Adrenal gland (tissue), 12 donors: ENCODE measurements around the gene TNIP2. TPM values are rescaled to one million over a fixed set of nuclear protein-coding genes. Genes with fewer than 3 reads are reported as not detected.
"Not testable (repeated sequence)": the region's sequence is repeated elsewhere in the genome, so short reads cannot be mapped to it uniquely, and the experiment has no call there.

Source experiments
- DNase-seq, 7 donors: peaks; one replicate each; pipeline ENCODE4 v3.0.0-alpha.2; 2019 to 2020
- H3K27ac ChIP-seq, 5 donors: fragments of 200-600 bp; sonication (generic) in 4 of 5; 1 replicate in 3 of 5; 2 replicates in 2 of 5; pipeline versions ENCODE4 v1.5.1 to v1.8.0; 2016 to 2020; ENCODE audit warnings: mild to moderate bottlenecking in 1 of 5
- H3K27me3 ChIP-seq: fragments of 200-600 bp; 2 replicates; pipeline ENCODE4 v1.8.0; 2021
- H3K36me3 ChIP-seq, 2 donors: fragments of 200-600 bp; replicated peaks in 1 of 2; 1 replicate in 1 of 2; 2 replicates in 1 of 2; pipeline versions ENCODE4 v1.5.1 to v1.8.0; 2018 to 2022
- H3K4me1 ChIP-seq, 2 donors: fragments of 200-600 bp; replicated peaks in 1 of 2; 1 replicate in 1 of 2; 2 replicates in 1 of 2; pipeline versions ENCODE4 v1.5.1 to v1.8.0; 2018 to 2021
- H3K4me3 ChIP-seq, 4 donors: fragments of 200-600 bp; sonication (generic) in 3 of 4; one replicate each; pipeline ENCODE4 v1.5.1; 2016 to 2018
- H3K9me3 ChIP-seq, 3 donors: fragments of 200-600 bp; sonication (generic) in 1 of 3; replicated peaks in 1 of 3; 1 replicate in 2 of 3; 2 replicates in 1 of 3; pipeline versions ENCODE4 v1.5.1 to v1.8.0; 2016 to 2021
- CTCF ChIP-seq, 6 experiments: fragments of 450-650 bp in 4 of 6; fragments of 200-600 bp in 2 of 6; sonication (generic) in 1 of 6; IDR thresholded peaks; 1 replicate in 5 of 6; 2 replicates in 1 of 6; pipeline versions ENCODE4 v1.5.1 to v1.8.0; 2016 to 2021; ENCODE audit warnings: antibody characterized with exemption in 6 of 6, mild to moderate bottlenecking in 2 of 6, moderate library complexity in 1 of 6
- POLR2A ChIP-seq, 2 donors: fragments of 450-650 bp; IDR thresholded peaks; one replicate each; pipeline ENCODE4 v1.6.1; 2017; ENCODE audit warnings: antibody characterized with exemption in 2 of 2, mild to moderate bottlenecking in 2 of 2, moderate library complexity in 1 of 2
- WGBS, 4 donors: extraction: QIAGEN DNeasy Blood & Tissue Kit in 2 of 4; methylation state at CpG; one replicate each; pipeline versions ENCODE4 v1.1.5 to v1.1.7; 2013 to 2017; 5-methylcytosine and 5-hydroxymethylcytosine counted together
- intact Hi-C, 2 donors: fragments of 100-400 bp; cut with DNase I; formaldehyde crosslinking; loops; one replicate each; pipeline versions ENCODE4 v1.14.1 to v1.15.0; 2022 to 2023
- polyA plus RNA-seq, 3 donors: library from polyadenylated mRNA; stranded (reverse); fragments of 200-250 nt in 2 of 3; fragments of 350-450 nt in 1 of 3; fragmentation: Illumina TruSeq in 1 of 3; extraction: RNeasy Lipid Tissue Mini Kit (QIAGEN cat#74804) in 1 of 3; gene quantifications; one replicate each; pipeline ENCODE4 v1.2.3, GENCODE V29; 2013 to 2014
- total RNA-seq, 9 donors: library from RNA; depleted of rRNA in 4 of 9; stranded (reverse); fragments of >200 nt in 4 of 9; fragments of 120-200 nt in 1 of 9; fragmentation: NEBNext Ultra II Directional in 1 of 9; extraction: Animal tissue kit (Norgen Biotek cat#: 25700) in 1 of 9; gene quantifications; one replicate each; pipeline versions ENCODE4 v1.1.0 to v1.2.4, GENCODE V29; 2013 to 2023
- donor health status: healthy with polysubstance abuse.
- donor health status: Bipolar disorder and iron deficiency.
- donor health status: DM: yes; HTN: yes; CAD: no.
- donor health status: DM: no; HTN: no; CAD: no.
- donor health status: DM: no; HTN: no; CAD: no.
- donor health status: DM: yes; HTN: yes; CAD: no.

TNIP2 gene
- total and polyA plus RNA-seq, 12 donors = 7.8 to 57.7 (median 35.7) TPM

GRCh38 chr4:2765832-2766526 is 9.8 kb upstream of the TNIP2 start:
- intact Hi-C loops = loop anchor here (5.0 to 10.0 kb wide), 3 partner anchors 169 to 269 kb away; no protein-coding TSS in a partner anchor
- no peak overlapping the region for H3K27ac ChIP-seq
- H3K9me3 ChIP-seq = no peaks in the 10 kb centered on the region
- peak in 1 of 7 donors; percentile 13 for DNase-seq
- TF ChIP-seq POLR2A (IDR thresholded peaks at IDR 0.05) = no peak
- no peak for TF ChIP-seq CTCF (IDR thresholded peaks at IDR 0.05)
- H3K27me3 ChIP-seq = no peaks in the 10 kb centered on the region
- H3K4me1 ChIP-seq = peaks cover 0 to 4% of the 10 kb centered on the region in 2 donors
- H3K4me3 ChIP-seq = no peak overlapping the region
- WGBS, 4 donors = 84 to 91% (median 90%) methylated on average over 10 to 12 of the region's 12 CpGs
- no peaks in the 10 kb centered on the region for H3K36me3 ChIP-seq

GRCh38 chr4:2763511-2763967 is 7.4 kb upstream of the TNIP2 start:
- H3K9me3 ChIP-seq = no peaks in the 10 kb centered on the region
- H3K27ac ChIP-seq = peak overlapping the region in 2 of 5 donors; percentile 62 to 77
- H3K4me1 ChIP-seq = peaks cover 0 to 4% of the 10 kb centered on the region in 2 donors
- WGBS, 4 donors = 38 to 48% (median 46%) methylated on average over 15 to 23 of the region's 23 CpGs
- intact Hi-C loops = loop anchor here (10.0 kb wide), 2 partner anchors 171 to 271 kb away; no protein-coding TSS in a partner anchor
- no peaks in the 10 kb centered on the region for H3K27me3 ChIP-seq
- peak overlapping the region in 1 of 4 donors; percentile 72 for H3K4me3 ChIP-seq
- TF ChIP-seq CTCF (IDR thresholded peaks at IDR 0.05) (no peak), POLR2A (IDR thresholded peaks at IDR 0.05) (no peak)
- no peak for DNase-seq
- H3K36me3 ChIP-seq = no peaks in the 10 kb centered on the region

GRCh38 chr4:2762486-2763370 is 6.6 kb upstream of the TNIP2 start:
- H3K9me3 ChIP-seq, H3K36me3 ChIP-seq, H3K27ac ChIP-seq, H3K27me3 ChIP-seq, H3K4me3 ChIP-seq, H3K4me1 ChIP-seq, DNase-seq: not testable (repeated sequence)
- intact Hi-C loops = loop anchor here (10.0 kb wide), 2 partner anchors 172 to 272 kb away; no protein-coding TSS in a partner anchor
- WGBS, 4 donors = 94 to 97% (median 96%) methylated on average over 24 to 37 of the region's 42 CpGs

GRCh38 chr4:2762048-2762447 is 5.9 kb upstream of the TNIP2 start:
- Histone ChIP-seq H3K9me3 (no peaks in the 10 kb centered on the region), H3K36me3 (no peaks in the 10 kb centered on the region), H3K27me3 (no peaks in the 10 kb centered on the region), H3K27ac (no peak overlapping the region), H3K4me1 (peaks cover 0 to 4% of the 10 kb centered on the region in 2 donors), H3K4me3 (no peak overlapping the region)
- no peak for TF ChIP-seq CTCF (IDR thresholded peaks at IDR 0.05)
- no peak for TF ChIP-seq POLR2A (IDR thresholded peaks at IDR 0.05)
- intact Hi-C loops = loop anchor here (10.0 kb wide), 2 partner anchors 173 to 273 kb away; no protein-coding TSS in a partner anchor
- 61 to 83% (median 74%) methylated on average over 3 to 5 of the region's 5 CpGs for WGBS, 4 donors
- DNase-seq = no peak
